K562 (cell line): ENCODE measurements around the gene ATF6B. TPM values are rescaled to one million over a fixed set of nuclear protein-coding genes. Genes with fewer than 3 reads are reported as not detected.

ENCODE experiments used
- CC2D1A ChIP-seq: fragments of 450-650 bp; IDR thresholded peaks from 2 replicates; pipeline ENCODE4 v1.6.1; 2017; ENCODE audit warnings: mild to moderate bottlenecking
- CHCHD3 ChIP-seq: fragments of 250-450 bp; sonication (Bioruptor Pico); IDR thresholded peaks from 2 replicates; pipeline ENCODE4 v2.1.2; 2022; ENCODE audit warnings: mild to moderate bottlenecking
- ERF ChIP-seq: fragments of 450-650 bp; formaldehyde crosslinking; IDR thresholded peaks from 2 replicates; pipeline ENCODE4 v1.4.0; 2020; ENCODE audit warnings: mild to moderate bottlenecking, mixed read lengths
- HNRNPH1 ChIP-seq: fragments of 200-400 bp; formaldehyde crosslinking; optimal IDR thresholded peaks from 2 replicates; pipeline ENCODE3; 2017; ENCODE audit warnings: low read depth, mild to moderate bottlenecking, low read length, moderate library complexity
- IFI16 ChIP-seq: fragments of 250-450 bp; sonication (Bioruptor Pico); IDR thresholded peaks from 2 replicates; pipeline ENCODE4 v2.1.2; 2022; ENCODE audit warnings: mild to moderate bottlenecking, inconsistent platforms
- KDM5B ChIP-seq: fragments of 200-600 bp; sonication (generic); IDR thresholded peaks from 2 replicates; pipeline ENCODE4 v1.6.1; 2012; ENCODE audit warnings: low read depth, mild to moderate bottlenecking, moderate library complexity, low read length, control low read depth, inconsistent platforms; ENCODE audit not compliant: insufficient replicate concordance
- POU5F1 ChIP-seq: fragments of 150-350 bp; IDR thresholded peaks from 2 replicates; pipeline ENCODE4 v1.6.1; 2014; ENCODE audit warnings: borderline replicate concordance, low read length, low read depth, mild to moderate bottlenecking; ENCODE audit not compliant: partially characterized antibody
- RFX1 ChIP-seq: fragments of 450-650 bp; IDR thresholded peaks from 2 replicates; pipeline ENCODE4 v1.6.1; 2016; ENCODE audit warnings: mild to moderate bottlenecking, moderate library complexity
- ZNF124 ChIP-seq: sonication (generic); formaldehyde crosslinking; IDR thresholded peaks from 2 replicates; pipeline ENCODE4 v1.8.1; 2022; ENCODE audit warnings: missing genetic modification reagents
- polyA plus RNA-seq, 8 experiments: library from polyadenylated mRNA; depleted of rRNA in 4 of 8; stranded (reverse) in 5 of 8; unstranded in 3 of 8; fragments of >200 nt; fragmentation: Nextera tagmentation in 2 of 8; fragmentation: Illumina TruSeq in 1 of 8; extraction: Ambion mirVana in 2 of 8; extraction: Trizol in 1 of 8; gene quantifications; 2 replicates each; pipeline versions ENCODE4 v1.2.1 to v1.2.3, GENCODE V29; 2011 to 2014; ENCODE audit warnings: inconsistent platforms in 1 of 8, missing spikeins in 1 of 8
- total RNA-seq, 7 experiments: library from RNA; depleted of rRNA in 6 of 7; stranded (reverse); fragments of >200 nt in 6 of 7; fragmentation: Illumina TruSeq in 2 of 7; extraction: Trizol in 2 of 7; gene quantifications; 2 replicates each; pipeline versions ENCODE4 v1.2.1 to v1.2.3, GENCODE V29; 2011 to 2021; ENCODE audit warnings: low replicate concordance in 1 of 7
- TF ChIP-seq, protein P1 (sequence below): fragments of 250-450 bp; sonication (Bioruptor Pico); IDR thresholded peaks from 2 replicates; pipeline ENCODE4 v1.4.0; 2020; ENCODE audit warnings: mild to moderate bottlenecking, moderate library complexity
- TF ChIP-seq, protein P2 (sequence below): fragments of 150-350 bp; conservative IDR thresholded peaks from 2 replicates; pipeline ENCODE4 v1.6.1; 2014; ENCODE audit warnings: low read length

The ATF6B gene
- total and polyA plus RNA-seq, 9 of the 15 experiments (the other 6 are each of a cell fraction or from before 2014, with no cell fraction given), result 20.7 to 131 (median 31.7) TPM

DNA sequence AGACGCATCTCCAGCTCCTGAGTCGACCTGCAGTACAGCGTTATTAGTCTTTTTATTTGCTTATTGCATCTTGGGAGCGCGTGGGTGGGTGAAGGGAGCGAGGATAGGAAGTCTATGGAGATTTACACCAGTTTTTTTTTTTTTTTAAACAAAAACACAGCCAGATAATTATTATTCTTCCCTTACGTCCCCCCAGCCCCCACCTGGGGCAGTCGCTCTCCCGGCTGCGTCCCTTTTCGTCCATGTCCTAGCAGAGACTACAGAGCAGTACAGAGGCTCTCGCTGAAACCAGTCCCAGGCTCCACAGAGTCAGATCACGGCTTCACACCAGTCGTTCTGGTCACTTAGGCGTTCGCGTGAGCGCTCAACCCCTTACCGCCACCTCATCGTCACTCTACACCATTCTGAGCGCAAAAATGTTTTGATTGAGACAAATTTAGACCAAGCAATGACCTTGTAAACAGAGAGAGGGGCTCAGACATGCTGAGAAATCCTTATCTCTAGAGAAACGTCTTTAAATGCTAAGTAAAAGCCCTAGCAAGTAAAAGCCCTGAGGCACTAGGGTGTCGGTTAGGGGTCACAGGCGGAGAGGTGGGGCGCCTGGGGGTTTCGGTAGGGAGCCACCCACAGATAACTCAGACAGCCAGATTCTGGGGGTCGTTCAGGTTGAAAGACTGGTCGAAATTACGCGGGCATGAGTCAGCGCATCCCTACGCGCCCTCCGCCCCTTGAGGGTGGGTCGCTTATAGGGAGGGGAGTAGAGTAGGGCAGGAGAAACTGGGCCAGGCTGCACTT lies 24.9 kb upstream of the ATF6B start (continued):
- TF ChIP-seq KDM5B (peak; percentile 50), POU5F1 (no peak), RFX1 (no peak), ERF (CRISPR knock-in tag) (no peak), CC2D1A (no peak), IFI16 (no peak), CHCHD3 (CRISPR knock-in tag) (no peak), ZNF124 (CRISPR knock-in tag) (no peak), HNRNPH1 (no peak)
- TF ChIP-seq, protein P1, sequence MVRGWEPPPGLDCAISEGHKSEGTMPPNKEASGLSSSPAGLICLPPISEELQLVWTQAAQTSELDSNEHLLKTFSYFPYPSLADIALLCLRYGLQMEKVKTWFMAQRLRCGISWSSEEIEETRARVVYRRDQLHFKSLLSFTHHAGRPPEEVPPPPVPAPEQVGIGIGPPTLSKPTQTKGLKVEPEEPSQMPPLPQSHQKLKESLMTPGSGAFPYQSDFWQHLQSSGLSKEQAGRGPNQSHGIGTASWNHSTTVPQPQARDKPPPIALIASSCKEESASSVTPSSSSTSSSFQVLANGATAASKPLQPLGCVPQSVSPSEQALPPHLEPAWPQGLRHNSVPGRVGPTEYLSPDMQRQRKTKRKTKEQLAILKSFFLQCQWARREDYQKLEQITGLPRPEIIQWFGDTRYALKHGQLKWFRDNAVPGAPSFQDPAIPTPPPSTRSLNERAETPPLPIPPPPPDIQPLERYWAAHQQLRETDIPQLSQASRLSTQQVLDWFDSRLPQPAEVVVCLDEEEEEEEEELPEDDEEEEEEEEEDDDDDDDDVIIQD, result no peak
- TF ChIP-seq, protein P2, sequence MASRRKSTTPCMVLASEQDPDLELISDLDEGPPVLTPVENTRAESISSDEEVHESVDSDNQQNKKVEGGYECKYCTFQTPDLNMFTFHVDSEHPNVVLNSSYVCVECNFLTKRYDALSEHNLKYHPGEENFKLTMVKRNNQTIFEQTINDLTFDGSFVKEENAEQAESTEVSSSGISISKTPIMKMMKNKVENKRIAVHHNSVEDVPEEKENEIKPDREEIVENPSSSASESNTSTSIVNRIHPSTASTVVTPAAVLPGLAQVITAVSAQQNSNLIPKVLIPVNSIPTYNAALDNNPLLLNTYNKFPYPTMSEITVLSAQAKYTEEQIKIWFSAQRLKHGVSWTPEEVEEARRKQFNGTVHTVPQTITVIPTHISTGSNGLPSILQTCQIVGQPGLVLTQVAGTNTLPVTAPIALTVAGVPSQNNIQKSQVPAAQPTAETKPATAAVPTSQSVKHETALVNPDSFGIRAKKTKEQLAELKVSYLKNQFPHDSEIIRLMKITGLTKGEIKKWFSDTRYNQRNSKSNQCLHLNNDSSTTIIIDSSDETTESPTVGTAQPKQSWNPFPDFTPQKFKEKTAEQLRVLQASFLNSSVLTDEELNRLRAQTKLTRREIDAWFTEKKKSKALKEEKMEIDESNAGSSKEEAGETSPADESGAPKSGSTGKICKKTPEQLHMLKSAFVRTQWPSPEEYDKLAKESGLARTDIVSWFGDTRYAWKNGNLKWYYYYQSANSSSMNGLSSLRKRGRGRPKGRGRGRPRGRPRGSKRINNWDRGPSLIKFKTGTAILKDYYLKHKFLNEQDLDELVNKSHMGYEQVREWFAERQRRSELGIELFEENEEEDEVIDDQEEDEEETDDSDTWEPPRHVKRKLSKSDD, result no peak
- TF ChIP-seq, all 486 proteins: peak for 61
